Stimulated activated CD8-positive, alpha-beta memory T cell treated with anti-CD3 and anti-CD28 coated beads, Interleukin-4, amount 100 ng/mL, for 4 hours (primary cell): ENCODE measurements around the gene HPSE.

Experiments used
- DNase-seq, 2 donors: peaks; one replicate each; pipeline ENCODE4 v3.0.0-alpha.2; 2020; ENCODE audit warnings: low read depth in 2 of 2, low spot score in 1 of 2

HPSE gene

GRCh38 chr4:83334425-83335241, at the start of gene HPSE:
HPSE (minus strand) TSS chr4:83334848; CDS start chr4:83334782, 66 bp downstream.
- peak; percentile 25 to 31 for DNase-seq

DNA sequence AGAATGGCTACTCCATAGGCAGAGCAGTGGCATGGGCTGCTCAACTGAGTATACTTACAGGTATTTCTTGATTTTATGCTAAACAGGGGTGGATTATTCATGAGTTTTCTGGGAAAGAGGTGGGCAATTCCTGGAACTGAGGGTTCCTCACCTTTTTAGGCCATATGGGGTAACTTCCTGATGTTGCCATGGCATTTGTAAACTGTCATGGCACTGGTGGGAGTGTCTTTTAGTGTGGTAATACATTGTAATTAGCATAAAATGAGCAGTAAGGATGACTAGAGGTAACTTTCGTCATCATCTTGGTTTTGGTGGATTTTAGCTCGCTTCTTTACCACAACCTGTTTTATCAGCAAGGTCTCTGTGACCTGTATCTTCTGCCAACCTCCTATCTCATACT, 48.2 kb upstream of the HPSE start:
- DNase-seq, result no peak

GRCh38 chr4:83381173-83381572, 46.5 kb upstream of the HPSE start:
- no peak for DNase-seq

GRCh38 chr4:83378419-83378818, 43.8 kb upstream of the HPSE start:
- no peak for DNase-seq

DNA sequence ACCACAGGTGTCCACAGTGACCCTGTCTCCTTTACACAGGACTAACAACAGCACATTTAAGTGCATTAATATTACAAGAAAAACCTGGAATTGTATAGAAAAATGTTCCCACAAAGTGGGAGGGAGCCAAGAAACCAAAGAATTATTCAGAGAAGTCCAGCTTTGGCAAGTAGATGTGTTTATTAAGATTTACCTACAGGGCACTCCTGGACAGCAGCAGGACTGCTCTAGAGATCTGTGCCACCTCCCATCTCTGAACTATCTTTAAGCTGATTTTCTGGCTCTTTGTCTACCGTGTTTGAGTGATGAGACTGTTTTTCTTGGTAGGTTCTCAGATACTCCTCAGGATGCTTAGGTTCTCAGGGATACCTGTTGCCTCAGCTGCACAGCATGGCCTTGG, 38.3 kb upstream of the HPSE start:
- DNase-seq, result no peak

DNA sequence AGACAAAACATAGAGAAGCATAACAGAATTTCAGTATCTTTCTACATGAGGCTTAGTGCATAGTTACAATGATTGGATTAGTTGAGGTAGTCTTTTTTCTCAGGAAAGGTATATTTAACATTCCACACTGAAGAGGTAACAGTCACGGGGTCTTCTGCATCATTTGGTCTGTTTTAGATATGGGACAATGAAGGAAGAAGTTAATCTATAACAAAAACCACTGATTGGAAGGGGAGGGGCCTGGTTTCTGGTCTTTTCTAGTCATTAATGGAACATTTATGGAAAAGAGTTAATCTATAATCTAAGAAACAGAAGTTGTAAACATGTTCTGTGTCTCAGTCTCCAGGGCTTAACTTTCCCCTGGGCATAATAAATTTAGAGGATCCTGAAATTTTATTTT, 37.3 kb upstream of the HPSE start:
- DNase-seq, result no peak

DNA sequence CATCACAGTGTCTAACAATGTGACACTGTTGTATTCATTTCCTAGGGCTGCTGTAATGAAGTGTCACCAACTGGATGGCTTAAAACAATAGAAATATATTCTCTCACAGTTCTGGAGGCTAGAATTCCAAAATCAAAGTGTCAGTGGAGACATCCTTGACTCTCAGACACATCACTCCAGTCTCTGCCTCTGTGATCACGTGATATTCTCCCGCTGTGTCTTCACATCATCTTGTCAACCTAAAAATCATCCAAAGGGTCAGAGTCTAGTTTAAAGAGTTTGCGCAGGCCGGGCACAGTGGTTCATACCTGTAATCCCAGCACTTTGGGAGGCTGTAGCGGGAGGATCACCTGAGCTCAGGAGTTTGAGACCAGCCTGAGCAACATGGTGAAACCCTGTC, 36.6 kb upstream of the HPSE start:
- no peak for DNase-seq

DNA sequence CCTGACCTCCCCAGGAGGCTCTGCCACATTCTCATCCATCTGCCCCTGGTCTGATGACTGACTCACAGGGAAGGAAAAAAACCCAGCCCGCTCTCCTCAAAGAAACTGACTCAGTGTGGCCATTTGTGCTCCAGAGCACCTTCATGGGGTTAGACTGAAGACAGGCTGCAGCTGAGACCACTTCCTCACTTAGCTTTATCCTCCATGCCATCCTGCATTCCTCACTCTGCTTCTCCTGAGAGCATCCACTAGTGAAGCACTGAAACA, 35.9 kb upstream of the HPSE start:
- DNase-seq, result no peak

DNA sequence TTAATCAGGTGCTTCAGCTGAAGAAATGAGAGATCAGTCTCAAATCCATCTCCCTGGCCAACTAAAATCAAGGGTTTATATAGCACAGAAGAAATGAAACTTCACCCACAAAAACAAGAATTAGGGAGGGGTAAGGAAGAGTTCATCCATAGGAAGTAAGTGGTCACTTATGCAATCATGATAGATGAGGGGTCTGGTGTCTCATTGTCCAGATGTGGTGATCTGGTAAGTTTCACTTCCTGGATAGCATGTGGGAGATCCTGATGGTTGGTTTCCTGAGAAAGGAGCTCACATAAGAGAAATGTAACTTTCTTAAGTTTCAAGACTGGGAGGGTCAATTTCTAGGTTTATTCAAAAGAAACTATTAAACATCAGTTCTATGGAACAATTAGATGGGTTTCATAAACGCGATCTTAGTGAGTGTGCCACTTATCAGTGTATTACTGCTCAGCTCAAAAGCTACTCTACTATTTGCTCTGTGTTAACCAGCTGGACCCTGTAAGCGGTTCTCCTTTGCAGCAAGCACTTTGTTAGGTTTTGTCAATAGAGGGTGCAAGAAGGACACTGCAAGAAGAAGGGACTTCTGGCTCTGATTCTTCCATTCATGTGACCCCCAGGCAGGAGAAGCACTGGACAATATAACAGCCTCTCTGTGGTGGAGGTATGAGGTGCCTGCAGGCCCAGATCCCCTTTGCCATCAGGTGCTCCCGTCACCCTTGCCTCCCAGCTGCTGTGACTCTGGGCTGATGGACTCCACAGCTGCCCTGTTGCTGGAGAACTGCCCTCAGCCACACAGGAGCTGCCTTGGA, 35.4 kb upstream of the HPSE start:
- no peak for DNase-seq

DNA sequence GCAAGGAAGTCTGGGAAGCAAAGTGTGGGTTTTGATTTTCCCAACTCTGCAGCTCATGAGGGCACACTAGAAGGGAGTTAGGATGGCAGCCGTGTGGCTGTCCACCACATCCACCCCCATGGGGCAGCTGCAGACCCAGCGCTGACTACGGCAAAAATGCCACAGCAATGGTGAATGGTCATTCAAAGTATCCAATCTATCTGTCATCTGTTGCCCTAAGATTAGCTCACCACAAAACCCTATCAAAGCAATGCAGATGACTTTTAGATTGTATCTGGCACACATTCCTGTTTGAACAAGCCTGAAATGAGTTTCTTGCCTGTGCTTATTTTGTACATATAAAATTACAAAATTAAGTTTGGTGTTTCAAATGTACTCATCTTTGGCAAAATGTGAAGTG, 29.7 kb upstream of the HPSE start:
- no peak for DNase-seq

GRCh38 chr4:83362492-83363329, 28.1 kb upstream of the HPSE start:
- DNase-seq, result no peak

GRCh38 chr4:83361416-83362103, 26.9 kb upstream of the HPSE start:
- no peak for DNase-seq

GRCh38 chr4:83360018-83360417, 25.4 kb upstream of the HPSE start:
- no peak for DNase-seq

DNA sequence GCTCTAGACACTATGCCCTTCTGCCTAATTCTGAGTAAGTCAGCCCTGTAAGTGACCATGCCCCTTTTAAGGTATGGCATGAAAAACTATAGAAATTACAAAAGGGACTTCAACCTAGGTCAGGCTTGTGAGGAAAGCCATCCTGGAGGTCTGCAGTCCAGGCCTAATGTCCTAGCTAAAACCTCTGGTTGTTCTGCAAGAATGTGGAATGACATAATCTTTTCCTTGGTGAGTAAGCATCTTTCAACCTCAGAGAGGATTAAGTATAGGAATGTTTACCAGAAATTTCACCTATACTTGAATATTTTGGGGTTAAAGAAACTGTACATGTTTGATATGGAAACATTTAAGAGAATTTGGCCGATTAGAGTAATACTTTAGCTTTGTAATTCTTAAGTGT, 23.8 kb upstream of the HPSE start:
- no peak for DNase-seq

- no peak for DNase-seq
These were observed 22.4 kb upstream of the HPSE start for GRCh38 chr4:83356899-83357661.

DNA sequence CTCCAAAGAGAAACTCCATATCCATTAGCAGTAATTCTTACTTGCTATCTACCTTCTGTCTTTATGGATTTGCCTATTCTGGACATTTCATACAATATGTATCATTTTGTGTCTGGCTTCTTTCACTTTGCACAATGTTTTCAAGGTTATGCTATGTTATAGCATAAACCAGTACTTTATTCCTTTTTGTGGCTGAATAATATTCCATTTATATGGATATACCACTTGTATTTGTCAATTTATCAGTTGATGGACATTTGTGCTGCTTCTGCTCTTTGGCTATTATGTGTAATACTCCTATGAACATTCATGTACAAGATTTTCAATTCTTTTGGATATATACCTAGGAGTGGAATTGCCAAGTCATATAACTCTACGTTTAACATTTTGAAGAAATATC, 18.9 kb upstream of the HPSE start:
- DNase-seq, result no peak

- no peak for DNase-seq
These were observed 13.4 kb upstream of the HPSE start for GRCh38 chr4:83348074-83348473.

DNA sequence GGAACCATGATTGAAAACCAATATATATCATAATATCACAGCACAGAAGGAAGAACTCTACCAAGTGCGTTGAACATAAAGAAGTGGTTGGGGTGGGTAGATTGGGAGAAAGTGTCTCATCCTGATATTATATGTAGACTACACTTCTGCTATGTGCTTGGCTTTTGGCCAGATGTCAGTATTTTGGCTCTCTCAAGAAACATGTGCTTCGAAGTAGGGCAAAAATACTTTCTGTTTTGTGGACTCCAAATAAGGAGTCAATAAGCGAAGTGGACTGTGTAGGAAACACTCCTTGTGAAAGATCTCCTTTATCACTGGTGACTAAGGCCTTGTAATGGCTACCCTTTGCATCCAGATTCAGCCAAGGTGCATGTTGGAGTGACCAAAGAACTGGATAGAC, 7.8 kb upstream of the HPSE start:
- no peak for DNase-seq

- peak in 1 of 2 donors; percentile 6 for DNase-seq
These were observed 6.2 kb upstream of the HPSE start for GRCh38 chr4:83340692-83341343.

- no peak for DNase-seq
These were observed 4.9 kb upstream of the HPSE start for GRCh38 chr4:83339573-83339972.
